GM18517 (cell line): ENCODE results near the gene SDCBP2.

ENCODE experiments used
- ATAC-seq: cut with Tn5 transposase; IDR thresholded peaks from one replicate; pipeline ENCODE4 v1.9.1; 2021; ENCODE audit warnings: mild to moderate bottlenecking, moderate library complexity; ENCODE audit not compliant: unreplicated experiment

The SDCBP2 gene

GRCh38 chr20:1328680-1329330 is at the start of gene SDCBP2:
TSS of gene SDCBP2 (minus strand) at chr20:1329139. CDS start at chr20:1320416, 8,723 bp downstream.
- ATAC-seq = no peak

GRCh38 chr20:1378735-1379125 is 49.8 kb upstream of the SDCBP2 start:
- no peak for ATAC-seq

GRCh38 chr20:1377984-1378734 is 49.2 kb upstream of the SDCBP2 start:
- no peak for ATAC-seq

GRCh38 chr20:1377341-1377871 is 48.5 kb upstream of the SDCBP2 start:
- no peak for ATAC-seq

GRCh38 chr20:1376408-1377270 is 47.7 kb upstream of the SDCBP2 start:
- no peak for ATAC-seq

GRCh38 chr20:1376007-1376406 is 47.1 kb upstream of the SDCBP2 start:
- no peak for ATAC-seq

- no peak for ATAC-seq
Measured at GRCh38 chr20:1375515-1375914, 46.6 kb upstream of the SDCBP2 start.

- ATAC-seq = no peak
Measured at GRCh38 chr20:1374246-1374645, 45.3 kb upstream of the SDCBP2 start.

- ATAC-seq = no peak
Measured at GRCh38 chr20:1373614-1374013, 44.7 kb upstream of the SDCBP2 start.

- no peak for ATAC-seq
Measured at GRCh38 chr20:1373036-1373435, 44.1 kb upstream of the SDCBP2 start.

GRCh38 chr20:1371830-1372539 is 43.0 kb upstream of the SDCBP2 start:
- no peak for ATAC-seq

- ATAC-seq = no peak
Measured at GRCh38 chr20:1371202-1371782, 42.4 kb upstream of the SDCBP2 start.

- ATAC-seq = no peak
Measured at GRCh38 chr20:1370548-1371110, 41.7 kb upstream of the SDCBP2 start.

- ATAC-seq = no peak
Measured at GRCh38 chr20:1369970-1370369, 41.0 kb upstream of the SDCBP2 start.

- no peak for ATAC-seq
Measured at GRCh38 chr20:1368448-1369199, 39.7 kb upstream of the SDCBP2 start.

- no peak for ATAC-seq
Measured at GRCh38 chr20:1367479-1367878, 38.5 kb upstream of the SDCBP2 start.

GRCh38 chr20:1364106-1364505 is 35.2 kb upstream of the SDCBP2 start:
- no peak for ATAC-seq

GRCh38 chr20:1363522-1363921 is 34.6 kb upstream of the SDCBP2 start:
- no peak for ATAC-seq

GRCh38 chr20:1362484-1362883 is 33.5 kb upstream of the SDCBP2 start:
- no peak for ATAC-seq
